Transverse colon (tissue), 4 donors: ENCODE data around the gene HOXA3. TPM values are rescaled to one million over a fixed set of nuclear protein-coding genes. Genes with fewer than 3 reads are reported as not detected.
A peak's percentile ranks its signal among the peaks of the same experiment; 100 is the strongest.

Experiments used
- DNase-seq: peaks from one replicate; pipeline ENCODE4 v3.0.0-alpha.2; 2019
- H3K27ac ChIP-seq, 4 donors: fragments of 200-600 bp; sonication (generic); 2 replicates each; pipeline ENCODE4 v1.5.1; 2016 to 2018; ENCODE audit warnings: inconsistent platforms in 4 of 4
- H3K27me3 ChIP-seq: fragments of 200-600 bp; sonication (generic); 2 replicates; pipeline ENCODE4 v1.5.1; 2017; ENCODE audit warnings: inconsistent platforms
- H3K36me3 ChIP-seq, 4 donors: fragments of 200-600 bp; sonication (generic); 2 replicates each; pipeline ENCODE4 v1.5.1; 2017 to 2019; ENCODE audit warnings: inconsistent platforms in 4 of 4
- H3K4me1 ChIP-seq, 4 donors: fragments of 200-600 bp; sonication (generic); 2 replicates each; pipeline ENCODE4 v1.5.1; 2017 to 2020; ENCODE audit warnings: inconsistent platforms in 4 of 4
- H3K4me3 ChIP-seq, 4 donors: fragments of 200-600 bp; sonication (generic); 1 replicate in 1 of 4; 2 replicates in 3 of 4; pipeline versions ENCODE4 v1.5.1 to v1.6.1; 2017 to 2019; ENCODE audit warnings: inconsistent platforms in 4 of 4
- H3K9me3 ChIP-seq, 2 donors: fragments of 200-600 bp; sonication (generic); 2 replicates each; pipeline ENCODE4 v1.5.1; 2017 to 2019; ENCODE audit warnings: inconsistent platforms in 2 of 2
- EP300 ChIP-seq: sonication (generic); formaldehyde crosslinking; IDR thresholded peaks from one replicate; pipeline ENCODE4 v1.6.1; 2017; ENCODE audit warnings: antibody characterized with exemption, low read depth
- POLR2A ChIP-seq: fragments of 450-650 bp; IDR thresholded peaks from one replicate; pipeline ENCODE4 v1.6.1; 2016; ENCODE audit warnings: antibody characterized with exemption, mild to moderate bottlenecking, moderate library complexity
- POLR2AphosphoS5 ChIP-seq, 3 donors: sonication (generic); formaldehyde crosslinking; IDR thresholded peaks; one replicate each; pipeline ENCODE4 v1.6.1; 2016; ENCODE audit warnings: antibody characterized with exemption in 3 of 3
- WGBS, 2 donors: methylation state at CpG; one replicate each; pipeline ENCODE4 v1.1.5; 2018; ENCODE audit warnings: low coverage in 1 of 2; 5-methylcytosine and 5-hydroxymethylcytosine counted together
- in situ Hi-C, 4 donors: fragments of 200-750 bp; cut with MboI; loops; one replicate each; pipeline versions ENCODE4 v1.15.0 to v1.15.1; 2017; ENCODE audit warnings: low sequenced_read_pairs in 3 of 4, low pct_ligation_motif_present in 1 of 4, low pct_unique_long_range_greater_than_20kb in 1 of 4
- intact Hi-C: fragments of 100-400 bp; cut with DNase I; formaldehyde crosslinking; loops from one replicate; pipeline ENCODE4 v1.15.1; 2023; ENCODE audit warnings: low total_unique reads
- total RNA-seq, 4 donors: library from RNA; depleted of rRNA; stranded (reverse); fragments of >200 nt; gene quantifications; one replicate each; pipeline ENCODE4 v1.1.0, GENCODE V29; 2016
- TF ChIP-seq, protein P1 (sequence below), 5 experiments: fragments of 200-600 bp in 3 of 5; fragments of 450-650 bp in 2 of 5; sonication (generic) in 3 of 5; IDR thresholded peaks; 1 replicate in 2 of 5; 2 replicates in 3 of 5; pipeline ENCODE4 v1.5.1; 2016 to 2017; ENCODE audit warnings: antibody characterized with exemption in 5 of 5, inconsistent platforms in 3 of 5, mild to moderate bottlenecking in 2 of 5, moderate library complexity in 1 of 5

The HOXA3 gene
- total RNA-seq, 4 donors from 2014 or later = 14.1 to 27.3 (median 15.7) TPM

DNA sequence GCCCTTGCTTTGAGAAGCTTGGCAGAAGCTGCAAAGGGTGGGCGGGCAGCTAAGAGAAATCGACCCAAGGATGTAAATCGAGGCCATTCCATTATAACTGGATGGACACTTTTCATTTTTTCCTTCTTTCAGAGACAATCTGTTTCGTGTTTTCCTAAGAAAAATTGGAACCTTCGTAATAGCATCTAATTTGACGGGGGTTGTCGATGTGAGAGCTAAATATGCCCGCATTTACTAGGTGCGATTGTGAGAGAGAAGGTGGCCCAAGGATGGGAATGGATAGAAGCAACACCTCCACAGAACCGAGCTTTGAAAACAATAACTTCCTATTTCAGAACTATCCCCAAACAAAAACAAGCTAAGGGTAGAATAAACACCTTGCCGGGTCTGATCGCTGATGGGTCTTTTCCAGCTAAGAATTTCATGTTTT, 21.0 kb downstream of the HOXA3 start:
- Histone ChIP-seq H3K9me3 (no peaks in the 10 kb centered on the region), H3K27me3 (no peaks in the 10 kb centered on the region), H3K4me3 (peak overlapping the region; percentile 62 to 77 (median 73)), H3K4me1 (peaks cover 42 to 90% (median 85%) of the 10 kb centered on the region in 4 donors), H3K36me3 (no peaks in the 10 kb centered on the region), H3K27ac (peak overlapping the region; percentile 94 to 99 (median 96))
- no peak for DNase-seq
- intact Hi-C loops = no loop called here
- 26 to 37% methylated on average over 8 to 12 of the region's 12 CpGs for WGBS, 2 donors
- in situ Hi-C loops = no loop called here
- TF ChIP-seq POLR2A (no peak), POLR2AphosphoS5 (IDR thresholded peaks at IDR 0.05) (no peak), EP300 (no peak)
- TF ChIP-seq, protein P1, sequence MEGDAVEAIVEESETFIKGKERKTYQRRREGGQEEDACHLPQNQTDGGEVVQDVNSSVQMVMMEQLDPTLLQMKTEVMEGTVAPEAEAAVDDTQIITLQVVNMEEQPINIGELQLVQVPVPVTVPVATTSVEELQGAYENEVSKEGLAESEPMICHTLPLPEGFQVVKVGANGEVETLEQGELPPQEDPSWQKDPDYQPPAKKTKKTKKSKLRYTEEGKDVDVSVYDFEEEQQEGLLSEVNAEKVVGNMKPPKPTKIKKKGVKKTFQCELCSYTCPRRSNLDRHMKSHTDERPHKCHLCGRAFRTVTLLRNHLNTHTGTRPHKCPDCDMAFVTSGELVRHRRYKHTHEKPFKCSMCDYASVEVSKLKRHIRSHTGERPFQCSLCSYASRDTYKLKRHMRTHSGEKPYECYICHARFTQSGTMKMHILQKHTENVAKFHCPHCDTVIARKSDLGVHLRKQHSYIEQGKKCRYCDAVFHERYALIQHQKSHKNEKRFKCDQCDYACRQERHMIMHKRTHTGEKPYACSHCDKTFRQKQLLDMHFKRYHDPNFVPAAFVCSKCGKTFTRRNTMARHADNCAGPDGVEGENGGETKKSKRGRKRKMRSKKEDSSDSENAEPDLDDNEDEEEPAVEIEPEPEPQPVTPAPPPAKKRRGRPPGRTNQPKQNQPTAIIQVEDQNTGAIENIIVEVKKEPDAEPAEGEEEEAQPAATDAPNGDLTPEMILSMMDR (IDR thresholded peaks at IDR 0.05) = no peak

- Histone ChIP-seq H3K9me3 (no peaks in the 10 kb centered on the region), H3K4me3 (peak within 1 kb of the TSS; percentile 62 to 77 (median 73)), H3K36me3 (no peaks in the 10 kb centered on the region), H3K27me3 (no peaks in the 10 kb centered on the region), H3K27ac (peak within 1 kb of the TSS; percentile 94 to 99 (median 96)), H3K4me1 (peaks cover 41 to 90% (median 85%) of the 10 kb centered on the region in 4 donors)
- peak; percentile 94 for DNase-seq
- TF ChIP-seq, protein P1 (IDR thresholded peaks at IDR 0.05) = no peak
- peak; percentile 81 for TF ChIP-seq POLR2A
- TF ChIP-seq EP300 = no peak
- peak; percentile 89 to 95 (median 92) for TF ChIP-seq POLR2AphosphoS5 (IDR thresholded peaks at IDR 0.05)
- 14 to 20% methylated on average over 1 to 45 of the region's 67 CpGs for WGBS, 2 donors
- in situ Hi-C loops (no loop called here), intact Hi-C loops (no loop called here)
Measured at GRCh38 chr7:27130540-27131389, 21.6 kb downstream of the HOXA3 start, which contains the start of gene HOXA4. Gene HOXA4, minus strand, starts transcription at chr7:27130757. Its CDS starts 24 bp downstream, at chr7:27130733.

- 30 to 50% methylated on average over 4 to 50 of the region's 72 CpGs for WGBS, 2 donors
- Histone ChIP-seq H3K9me3 (no peaks in the 10 kb centered on the region), H3K27ac (peak overlapping the region; percentile 94 to 99 (median 96)), H3K27me3 (no peaks in the 10 kb centered on the region), H3K36me3 (no peaks in the 10 kb centered on the region), H3K4me1 (peaks cover 36 to 90% (median 84%) of the 10 kb centered on the region in 4 donors), H3K4me3 (peak overlapping the region; percentile 61 to 77 (median 67))
- TF ChIP-seq POLR2AphosphoS5 (IDR thresholded peaks at IDR 0.05) = peak; percentile 33 to 71 (median 57)
- TF ChIP-seq EP300 = no peak
- TF ChIP-seq POLR2A = peak; percentile 76
- TF ChIP-seq, protein P1 (IDR thresholded peaks at IDR 0.05) = peak in 2 of 5 experiments; percentile 7 to 25
- DNase-seq = peak; percentile 70
- in situ Hi-C loops = no loop called here
- intact Hi-C loops = loop anchor here (2.0 kb wide), 1 partner anchor 31 kb away; no protein-coding TSS in a partner anchor
Measured at GRCh38 chr7:27129729-27130539, 22.4 kb downstream of the HOXA3 start.
